ENCODE results near the gene KLF18.
"Not testable (repeated sequence)": the region's sequence is repeated elsewhere in the genome, so short reads cannot be mapped to it uniquely, and the experiment has no call there.

Gene KLF18

GRCh38 chr1:44139565-44139964 lies 1.9 kb downstream of the KLF18 start:
- H3K27ac Mint-ChIP-seq; H3K36me3 Mint-ChIP-seq (ENCODE audit: low read depth); H3K4me1 Mint-ChIP-seq (ENCODE audit: low read depth); H3K4me3 Mint-ChIP-seq; intact Hi-C loops (cut with micrococcal nuclease); H3K27me3 Mint-ChIP-seq: not testable (repeated sequence)
- H3K9me3 Mint-ChIP-seq, result peaks cover 13% of the 10 kb centered on the region

- no peaks in the 10 kb centered on the region for H3K36me3 Mint-ChIP-seq (ENCODE audit: low read depth)
- no peak overlapping the region for H3K4me3 Mint-ChIP-seq
- intact Hi-C loops (cut with micrococcal nuclease), result no loop called here
- H3K9me3 Mint-ChIP-seq, result no peaks in the 10 kb centered on the region
- H3K27ac Mint-ChIP-seq, result no peak overlapping the region
- H3K4me1 Mint-ChIP-seq (ENCODE audit: low read depth), result no peaks in the 10 kb centered on the region
- peaks cover 7% of the 10 kb centered on the region for H3K27me3 Mint-ChIP-seq
Observed at GRCh38 chr1:44138239-44138638, 3.2 kb downstream of the KLF18 start.

- no peak overlapping the region for H3K4me3 Mint-ChIP-seq
- no peak overlapping the region for H3K27ac Mint-ChIP-seq
- H3K36me3 Mint-ChIP-seq (ENCODE audit: low read depth), result no peaks in the 10 kb centered on the region
- H3K4me1 Mint-ChIP-seq (ENCODE audit: low read depth), result no peaks in the 10 kb centered on the region
- intact Hi-C loops (cut with micrococcal nuclease), result no loop called here
- peaks cover 2% of the 10 kb centered on the region for H3K27me3 Mint-ChIP-seq
- H3K9me3 Mint-ChIP-seq, result no peaks in the 10 kb centered on the region
Observed at GRCh38 chr1:44135886-44136285, 5.5 kb downstream of the KLF18 start.

- H3K4me3 Mint-ChIP-seq, result no peak overlapping the region
- no peaks in the 10 kb centered on the region for H3K4me1 Mint-ChIP-seq (ENCODE audit: low read depth)
- H3K36me3 Mint-ChIP-seq (ENCODE audit: low read depth), result no peaks in the 10 kb centered on the region
- no peaks in the 10 kb centered on the region for H3K9me3 Mint-ChIP-seq
- intact Hi-C loops (cut with micrococcal nuclease), result no loop called here
- no peak overlapping the region for H3K27ac Mint-ChIP-seq
- H3K27me3 Mint-ChIP-seq, result peaks cover 2% of the 10 kb centered on the region
Observed at GRCh38 chr1:44134071-44134920, 7.1 kb downstream of the KLF18 start.

GRCh38 chr1:44131411-44131810 lies 10.0 kb downstream of the KLF18 start:
- H3K27me3 Mint-ChIP-seq, result peaks cover 2% of the 10 kb centered on the region
- H3K27ac Mint-ChIP-seq, result no peak overlapping the region
- no peak overlapping the region for H3K4me3 Mint-ChIP-seq
- H3K9me3 Mint-ChIP-seq, result no peaks in the 10 kb centered on the region
- H3K36me3 Mint-ChIP-seq (ENCODE audit: low read depth), result no peaks in the 10 kb centered on the region
- intact Hi-C loops (cut with micrococcal nuclease), result no loop called here
- no peaks in the 10 kb centered on the region for H3K4me1 Mint-ChIP-seq (ENCODE audit: low read depth)

GRCh38 chr1:44129616-44130500 lies 11.6 kb downstream of the KLF18 start:
- no peaks in the 10 kb centered on the region for H3K36me3 Mint-ChIP-seq (ENCODE audit: low read depth)
- H3K9me3 Mint-ChIP-seq, result no peaks in the 10 kb centered on the region
- intact Hi-C loops (cut with micrococcal nuclease), result no loop called here
- H3K27me3 Mint-ChIP-seq, result peaks cover 2% of the 10 kb centered on the region
- H3K4me3 Mint-ChIP-seq, result no peak overlapping the region
- H3K27ac Mint-ChIP-seq, result no peak overlapping the region
- no peaks in the 10 kb centered on the region for H3K4me1 Mint-ChIP-seq (ENCODE audit: low read depth)

- no peak overlapping the region for H3K27ac Mint-ChIP-seq
- peaks cover 6% of the 10 kb centered on the region for H3K4me1 Mint-ChIP-seq (ENCODE audit: low read depth)
- no peak overlapping the region for H3K4me3 Mint-ChIP-seq
- no peaks in the 10 kb centered on the region for H3K9me3 Mint-ChIP-seq
- no peaks in the 10 kb centered on the region for H3K36me3 Mint-ChIP-seq (ENCODE audit: low read depth)
- H3K27me3 Mint-ChIP-seq, result peaks cover 7% of the 10 kb centered on the region
- intact Hi-C loops (cut with micrococcal nuclease), result no loop called here
Observed at GRCh38 chr1:44120398-44120949, 21.0 kb downstream of the KLF18 start.

GRCh38 chr1:44119525-44119924 lies 21.9 kb downstream of the KLF18 start:
- Mint-ChIP-seq H3K4me3 (no peak overlapping the region), H3K4me1 (ENCODE audit: low read depth) (peaks cover 6% of the 10 kb centered on the region), H3K27me3 (peaks cover 7% of the 10 kb centered on the region), H3K36me3 (ENCODE audit: low read depth) (no peaks in the 10 kb centered on the region), H3K9me3 (no peaks in the 10 kb centered on the region), H3K27ac (no peak overlapping the region)
- intact Hi-C loops (cut with micrococcal nuclease), result no loop called here

GRCh38 chr1:44118682-44119081 lies 22.7 kb downstream of the KLF18 start, which contains the start of gene KLF17:
Gene KLF17 (plus strand): TSS chr1:44118821. CDS start chr1:44118908, 87 bp downstream.
- H3K36me3 Mint-ChIP-seq (ENCODE audit: low read depth), result no peaks in the 10 kb centered on the region
- peaks cover 6% of the 10 kb centered on the region for H3K4me1 Mint-ChIP-seq (ENCODE audit: low read depth)
- H3K27ac Mint-ChIP-seq, result no peak within 1 kb of the TSS

GRCh38 chr1:44117272-44117671 lies 24.2 kb downstream of the KLF18 start:
- H3K9me3 Mint-ChIP-seq; intact Hi-C loops (cut with micrococcal nuclease); H3K4me1 Mint-ChIP-seq (ENCODE audit: low read depth); H3K27me3 Mint-ChIP-seq; H3K4me3 Mint-ChIP-seq; H3K36me3 Mint-ChIP-seq (ENCODE audit: low read depth); H3K27ac Mint-ChIP-seq: not testable (repeated sequence)

More at GRCh38 chr1:44118682-44119081, 22.7 kb downstream of the KLF18 start, which contains the start of gene KLF17:
- Mint-ChIP-seq H3K9me3 (no peaks in the 10 kb centered on the region), H3K27me3 (peaks cover 7% of the 10 kb centered on the region), H3K4me3 (no peak within 1 kb of the TSS)
- intact Hi-C loops (cut with micrococcal nuclease), result no loop called here

GRCh38 chr1:44114098-44114497 lies 27.3 kb downstream of the KLF18 start:
- H3K27ac Mint-ChIP-seq, result no peak overlapping the region
- H3K27me3 Mint-ChIP-seq, result no peaks in the 10 kb centered on the region
- H3K4me3 Mint-ChIP-seq, result no peak overlapping the region
- intact Hi-C loops (cut with micrococcal nuclease), result no loop called here
- H3K4me1 Mint-ChIP-seq (ENCODE audit: low read depth), result no peaks in the 10 kb centered on the region
- H3K9me3 Mint-ChIP-seq, result no peaks in the 10 kb centered on the region
- H3K36me3 Mint-ChIP-seq (ENCODE audit: low read depth), result no peaks in the 10 kb centered on the region

GRCh38 chr1:44113095-44113609 lies 28.3 kb downstream of the KLF18 start:
- Mint-ChIP-seq H3K36me3 (ENCODE audit: low read depth) (no peaks in the 10 kb centered on the region), H3K4me1 (ENCODE audit: low read depth) (no peaks in the 10 kb centered on the region), H3K4me3 (no peak overlapping the region), H3K9me3 (no peaks in the 10 kb centered on the region), H3K27me3 (no peaks in the 10 kb centered on the region), H3K27ac (no peak overlapping the region)
- intact Hi-C loops (cut with micrococcal nuclease), result no loop called here

- no peak overlapping the region for H3K27ac Mint-ChIP-seq
- H3K4me3 Mint-ChIP-seq, result no peak overlapping the region
- H3K36me3 Mint-ChIP-seq (ENCODE audit: low read depth), result no peaks in the 10 kb centered on the region
- no peaks in the 10 kb centered on the region for H3K27me3 Mint-ChIP-seq
- intact Hi-C loops (cut with micrococcal nuclease), result no loop called here
- H3K4me1 Mint-ChIP-seq (ENCODE audit: low read depth), result no peaks in the 10 kb centered on the region
- H3K9me3 Mint-ChIP-seq, result no peaks in the 10 kb centered on the region
Observed at GRCh38 chr1:44112486-44112885, 28.9 kb downstream of the KLF18 start.

GRCh38 chr1:44111861-44112260 lies 29.6 kb downstream of the KLF18 start:
- no peak overlapping the region for H3K4me3 Mint-ChIP-seq
- no peak overlapping the region for H3K27ac Mint-ChIP-seq
- no peaks in the 10 kb centered on the region for H3K36me3 Mint-ChIP-seq (ENCODE audit: low read depth)
- H3K27me3 Mint-ChIP-seq, result peaks cover under 1% of the 10 kb centered on the region
- intact Hi-C loops (cut with micrococcal nuclease), result no loop called here
- H3K4me1 Mint-ChIP-seq (ENCODE audit: low read depth), result no peaks in the 10 kb centered on the region
- H3K9me3 Mint-ChIP-seq, result no peaks in the 10 kb centered on the region
